ENCODE results near the gene SORCS2. TPM values are rescaled to one million over a fixed set of nuclear protein-coding genes. Genes with fewer than 3 reads are reported as not detected.
A peak's percentile ranks its signal among the peaks of the same experiment; 100 is the strongest.

Gene SORCS2
- total RNA-seq, 5 donors from 2014 or later (not counting 1 experiment from before 2014, with no cell fraction given) = 0.22 TPM; not detected in 4

DNA sequence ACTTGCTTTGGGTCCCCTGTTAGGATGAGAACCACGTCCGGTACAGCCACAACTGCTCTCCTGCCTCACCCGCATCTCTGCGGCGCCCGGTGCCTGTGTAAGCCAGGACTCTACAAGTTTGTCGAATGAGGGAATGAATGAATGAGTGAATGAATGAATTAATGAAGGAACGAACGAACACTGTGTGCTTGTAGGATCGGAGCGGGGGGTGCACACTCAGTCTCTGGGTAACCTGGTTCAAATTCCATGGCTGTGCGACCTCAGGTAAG lies 443.8 kb downstream of the SORCS2 start:
- peaks cover 0 to 16% of the 10 kb centered on the region in 2 experiments for H3K4me1 ChIP-seq (ENCODE audit: control insufficient read depth in 1 of 2, extremely low read depth in 1 of 2, insufficient read depth in 2 of 2, low read length in 2 of 2)
- WGBS (ENCODE audit: insufficient coverage) = 96% methylated on average over 11 of the region's 12 CpGs
- no peak overlapping the region for H3K4me3 Mint-ChIP-seq
- H3K9me3 Mint-ChIP-seq = peaks cover 0 to 2% (median under 1%) of the 10 kb centered on the region in 3 donors
- H3K27me3 ChIP-seq (replicated peaks in 1 of 2; ENCODE audit: control insufficient read depth in 2 of 2, extremely low read depth in 1 of 2, insufficient read depth in 2 of 2, low read length in 1 of 2) = peaks cover 0 to 25% of the 10 kb centered on the region in 2 experiments
- H3K4me3 ChIP-seq (ENCODE audit: control insufficient read depth in 1 of 2, extremely low read depth in 1 of 2, low read length in 1 of 2) = no peak overlapping the region
- DNase-seq = no peak
- no peaks in the 10 kb centered on the region for H3K36me3 Mint-ChIP-seq
- no peak overlapping the region for H3K27ac ChIP-seq (ENCODE audit: low read length)
- peaks cover 0 to 4% (median 0%) of the 10 kb centered on the region in 3 donors for H3K4me1 Mint-ChIP-seq
- no peaks in the 10 kb centered on the region for H3K36me3 ChIP-seq (ENCODE audit: control insufficient read depth in 2 of 2, extremely low read depth in 1 of 2, insufficient read depth in 1 of 2, low read length in 1 of 2)
- no peak for ATAC-seq (replicated peaks in 1 of 4)
- CTCF ChIA-PET = no interaction called here
- H3K9me3 ChIP-seq = no peaks in the 10 kb centered on the region
- H3K27ac Mint-ChIP-seq = no peak overlapping the region
- POLR2A ChIA-PET = no interaction called here
- peaks cover 3 to 17% of the 10 kb centered on the region in 2 donors for H3K27me3 Mint-ChIP-seq

GRCh38 chr4:7637139-7637538 lies 444.8 kb downstream of the SORCS2 start:
- Mint-ChIP-seq H3K9me3 (peaks cover 2 to 5% (median 4%) of the 10 kb centered on the region in 3 donors), H3K27ac (no peak overlapping the region), H3K27me3 (peaks cover 3 to 12% of the 10 kb centered on the region in 2 donors), H3K4me1 (peaks cover 0 to 4% (median 0%) of the 10 kb centered on the region in 3 donors), H3K4me3 (no peak overlapping the region), H3K36me3 (no peaks in the 10 kb centered on the region)
- POLR2A ChIA-PET = no interaction called here
- Histone ChIP-seq H3K27me3 (replicated peaks in 1 of 2; ENCODE audit: control insufficient read depth in 2 of 2, extremely low read depth in 1 of 2, insufficient read depth in 2 of 2, low read length in 1 of 2) (peaks cover 0 to 21% of the 10 kb centered on the region in 2 experiments), H3K4me1 (ENCODE audit: control insufficient read depth in 1 of 2, extremely low read depth in 1 of 2, insufficient read depth in 2 of 2, low read length in 2 of 2) (peaks cover 0 to 16% of the 10 kb centered on the region in 2 experiments), H3K36me3 (ENCODE audit: control insufficient read depth in 2 of 2, extremely low read depth in 1 of 2, insufficient read depth in 1 of 2, low read length in 1 of 2) (no peaks in the 10 kb centered on the region), H3K9me3 (no peaks in the 10 kb centered on the region), H3K4me3 (ENCODE audit: control insufficient read depth in 1 of 2, extremely low read depth in 1 of 2, low read length in 1 of 2) (no peak overlapping the region), H3K27ac (ENCODE audit: low read length) (no peak overlapping the region)
- WGBS (ENCODE audit: insufficient coverage) = 96% methylated on average over 11 of the region's 13 CpGs
- CTCF ChIA-PET = no interaction called here
- DNase-seq (no peak), ATAC-seq (replicated peaks in 1 of 4) (no peak)

- H3K9me3 Mint-ChIP-seq = peaks cover 2 to 5% (median 4%) of the 10 kb centered on the region in 3 donors
- ATAC-seq (replicated peaks in 1 of 4) (no peak), DNase-seq (no peak)
- no peak overlapping the region for H3K27ac Mint-ChIP-seq
- peaks cover 0 to 16% of the 10 kb centered on the region in 2 experiments for H3K4me1 ChIP-seq (ENCODE audit: control insufficient read depth in 1 of 2, extremely low read depth in 1 of 2, insufficient read depth in 2 of 2, low read length in 2 of 2)
- peaks cover 0 to 21% of the 10 kb centered on the region in 2 experiments for H3K27me3 ChIP-seq (replicated peaks in 1 of 2; ENCODE audit: control insufficient read depth in 2 of 2, extremely low read depth in 1 of 2, insufficient read depth in 2 of 2, low read length in 1 of 2)
- H3K36me3 Mint-ChIP-seq = no peaks in the 10 kb centered on the region
- H3K9me3 ChIP-seq = no peaks in the 10 kb centered on the region
- no peak overlapping the region for H3K4me3 ChIP-seq (ENCODE audit: control insufficient read depth in 1 of 2, extremely low read depth in 1 of 2, low read length in 1 of 2)
- WGBS (ENCODE audit: insufficient coverage) = 92% methylated on average over 2 of the region's 11 CpGs
- no peaks in the 10 kb centered on the region for H3K36me3 ChIP-seq (ENCODE audit: control insufficient read depth in 2 of 2, extremely low read depth in 1 of 2, insufficient read depth in 1 of 2, low read length in 1 of 2)
- ChIA-PET POLR2A (no interaction called here), CTCF (no interaction called here)
- no peak overlapping the region for H3K27ac ChIP-seq (ENCODE audit: low read length)
- H3K27me3 Mint-ChIP-seq = peaks cover 3 to 9% of the 10 kb centered on the region in 2 donors
- peaks cover 0 to 4% (median 0%) of the 10 kb centered on the region in 3 donors for H3K4me1 Mint-ChIP-seq
- H3K4me3 Mint-ChIP-seq = no peak overlapping the region
These were observed 445.6 kb downstream of the SORCS2 start for GRCh38 chr4:7637971-7638370.

DNA sequence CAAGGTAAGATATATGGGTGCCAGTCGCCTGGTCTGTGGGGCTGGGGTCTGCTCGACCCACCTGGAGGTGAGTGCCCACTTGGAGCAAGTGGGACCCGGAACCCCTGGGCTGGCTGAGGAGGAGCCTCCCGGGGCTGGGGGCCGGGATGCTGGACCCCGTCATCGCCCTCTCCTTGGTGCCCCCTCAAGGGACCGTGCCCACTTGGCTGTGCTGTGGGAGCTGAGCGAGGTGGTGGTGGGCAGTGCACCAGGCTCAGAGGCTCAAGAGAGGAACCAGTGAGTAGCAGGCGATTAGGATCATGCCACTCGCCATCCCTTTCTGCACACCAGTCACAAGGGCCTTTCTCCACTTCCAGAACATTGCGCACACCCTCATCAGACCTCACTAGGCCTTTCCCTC lies 446.2 kb downstream of the SORCS2 start:
- Mint-ChIP-seq H3K36me3 (no peaks in the 10 kb centered on the region), H3K4me1 (peaks cover 0 to 4% (median 0%) of the 10 kb centered on the region in 3 donors), H3K27ac (no peak overlapping the region), H3K27me3 (peaks cover 3 to 7% of the 10 kb centered on the region in 2 donors), H3K4me3 (no peak overlapping the region), H3K9me3 (peaks cover 2 to 5% (median 4%) of the 10 kb centered on the region in 3 donors)
- no peak overlapping the region for H3K4me3 ChIP-seq (ENCODE audit: control insufficient read depth in 1 of 2, extremely low read depth in 1 of 2, low read length in 1 of 2)
- CTCF ChIA-PET = no interaction called here
- H3K4me1 ChIP-seq (ENCODE audit: control insufficient read depth in 1 of 2, extremely low read depth in 1 of 2, insufficient read depth in 2 of 2, low read length in 2 of 2) = peaks cover 0 to 16% of the 10 kb centered on the region in 2 experiments
- no peak overlapping the region for H3K27ac ChIP-seq (ENCODE audit: low read length)
- no peak for ATAC-seq (replicated peaks in 1 of 4)
- no peaks in the 10 kb centered on the region for H3K36me3 ChIP-seq (ENCODE audit: control insufficient read depth in 2 of 2, extremely low read depth in 1 of 2, insufficient read depth in 1 of 2, low read length in 1 of 2)
- H3K27me3 ChIP-seq (replicated peaks in 1 of 2; ENCODE audit: control insufficient read depth in 2 of 2, extremely low read depth in 1 of 2, insufficient read depth in 2 of 2, low read length in 1 of 2) = peaks cover 0 to 21% of the 10 kb centered on the region in 2 experiments
- WGBS (ENCODE audit: insufficient coverage) = 85% methylated on average over 10 of the region's 12 CpGs
- no peaks in the 10 kb centered on the region for H3K9me3 ChIP-seq
- no peak for DNase-seq
- POLR2A ChIA-PET = no interaction called here

DNA sequence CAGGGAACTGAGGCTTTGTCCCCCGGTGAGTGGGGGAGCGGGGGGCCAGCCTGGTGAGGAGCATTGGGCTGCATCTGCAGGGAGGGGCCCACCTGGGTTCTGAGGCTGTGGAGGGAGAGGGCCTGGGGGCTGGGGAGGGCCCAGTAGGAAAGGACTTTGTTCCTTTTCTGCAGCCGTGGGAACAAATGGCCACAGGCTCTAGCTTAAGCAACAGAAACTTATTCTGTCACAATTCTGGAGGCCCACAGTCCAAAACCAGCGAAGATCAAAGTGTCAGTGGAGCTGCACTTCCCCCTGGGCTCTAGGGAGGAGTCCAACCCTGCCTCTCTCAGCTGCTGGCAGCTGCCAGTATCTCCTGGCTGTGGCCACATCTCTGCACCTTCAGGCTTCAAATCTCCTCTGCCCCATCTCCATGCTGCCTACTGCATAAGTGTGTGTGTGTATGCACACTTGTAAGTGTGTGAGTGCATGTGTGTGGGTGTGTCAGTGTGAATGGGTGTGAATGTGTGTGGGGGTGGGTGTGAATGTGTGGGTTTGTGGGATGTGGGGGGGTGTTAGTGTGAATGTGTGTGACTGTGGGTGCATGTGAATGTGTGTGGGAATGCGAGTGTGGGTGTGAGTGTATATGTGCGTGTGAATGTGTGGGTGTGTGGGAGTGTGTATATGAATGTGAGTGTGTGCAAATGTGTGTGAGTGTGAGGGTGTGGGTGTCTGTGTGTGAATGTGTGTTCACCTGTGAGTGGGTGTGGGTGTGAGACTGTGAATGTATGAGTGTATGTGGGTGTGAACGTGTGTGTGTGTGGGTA lies 446.8 kb downstream of the SORCS2 start:
- DNase-seq = peak in 1 of 35 experiments; percentile 22
- Mint-ChIP-seq H3K27ac (no peak overlapping the region), H3K27me3 (peaks cover 3% of the 10 kb centered on the region in 2 donors), H3K4me3 (no peak overlapping the region), H3K36me3 (no peaks in the 10 kb centered on the region), H3K9me3 (peaks cover 2 to 5% (median 4%) of the 10 kb centered on the region in 3 donors), H3K4me1 (peaks cover 0 to 4% (median 0%) of the 10 kb centered on the region in 3 donors)
- Histone ChIP-seq H3K4me1 (ENCODE audit: control insufficient read depth in 1 of 2, extremely low read depth in 1 of 2, insufficient read depth in 2 of 2, low read length in 2 of 2) (peaks cover 0 to 16% of the 10 kb centered on the region in 2 experiments), H3K4me3 (ENCODE audit: control insufficient read depth in 1 of 2, extremely low read depth in 1 of 2, low read length in 1 of 2) (no peak overlapping the region), H3K27me3 (replicated peaks in 1 of 2; ENCODE audit: control insufficient read depth in 2 of 2, extremely low read depth in 1 of 2, insufficient read depth in 2 of 2, low read length in 1 of 2) (peaks cover 0 to 21% of the 10 kb centered on the region in 2 experiments), H3K27ac (ENCODE audit: low read length) (no peak overlapping the region), H3K36me3 (ENCODE audit: control insufficient read depth in 2 of 2, extremely low read depth in 1 of 2, insufficient read depth in 1 of 2, low read length in 1 of 2) (no peaks in the 10 kb centered on the region), H3K9me3 (no peaks in the 10 kb centered on the region)
- ATAC-seq (replicated peaks in 1 of 4) = no peak
- 65% methylated on average over 6 of the region's 7 CpGs for WGBS (ENCODE audit: insufficient coverage)
- ChIA-PET CTCF (no interaction called here), POLR2A (no interaction called here)

DNA sequence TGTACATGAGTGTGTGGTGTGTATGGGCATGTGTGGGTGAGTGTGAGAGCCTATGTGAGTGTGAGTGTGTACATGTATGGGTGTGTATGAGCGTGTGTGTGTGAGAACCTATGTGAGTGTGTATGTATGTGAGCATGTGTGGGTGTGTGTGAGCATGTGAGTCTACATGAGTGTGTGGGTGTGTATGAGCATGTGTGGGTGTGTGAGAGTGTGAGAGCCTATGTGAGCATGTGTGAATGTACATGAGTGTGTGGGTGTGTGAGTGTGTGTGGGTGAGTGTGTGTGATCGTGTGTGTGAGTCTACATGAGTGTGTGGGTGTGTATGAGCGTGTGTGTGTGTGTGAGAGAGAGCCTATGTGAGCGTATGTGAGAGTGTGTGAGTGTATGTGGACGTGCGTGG lies 447.8 kb downstream of the SORCS2 start:
- POLR2A ChIA-PET = no interaction called here
- Histone ChIP-seq H3K27me3 (replicated peaks in 1 of 2; ENCODE audit: control insufficient read depth in 2 of 2, extremely low read depth in 1 of 2, insufficient read depth in 2 of 2, low read length in 1 of 2) (peaks cover 0 to 14% of the 10 kb centered on the region in 2 experiments), H3K27ac (ENCODE audit: low read length) (no peak overlapping the region), H3K4me3 (ENCODE audit: control insufficient read depth in 1 of 2, extremely low read depth in 1 of 2, low read length in 1 of 2) (no peak overlapping the region), H3K9me3 (no peaks in the 10 kb centered on the region), H3K4me1 (ENCODE audit: control insufficient read depth in 1 of 2, extremely low read depth in 1 of 2, insufficient read depth in 2 of 2, low read length in 2 of 2) (peaks cover 0 to 21% of the 10 kb centered on the region in 2 experiments), H3K36me3 (ENCODE audit: control insufficient read depth in 2 of 2, extremely low read depth in 1 of 2, insufficient read depth in 1 of 2, low read length in 1 of 2) (no peaks in the 10 kb centered on the region)
- Mint-ChIP-seq H3K36me3 (no peaks in the 10 kb centered on the region), H3K4me1 (peaks cover 0 to 4% (median 0%) of the 10 kb centered on the region in 3 donors), H3K27me3 (peaks cover 3% of the 10 kb centered on the region in 2 donors), H3K4me3 (no peak overlapping the region), H3K9me3 (peaks cover 2 to 5% (median 4%) of the 10 kb centered on the region in 3 donors), H3K27ac (no peak overlapping the region)
- DNase-seq (no peak), ATAC-seq (replicated peaks in 1 of 4) (no peak)
- 76% methylated on average over 4 of the region's 6 CpGs for WGBS (ENCODE audit: insufficient coverage)
- CTCF ChIA-PET = no interaction called here
